ENCODE measurements around the gene LRRC49.

DNA sequence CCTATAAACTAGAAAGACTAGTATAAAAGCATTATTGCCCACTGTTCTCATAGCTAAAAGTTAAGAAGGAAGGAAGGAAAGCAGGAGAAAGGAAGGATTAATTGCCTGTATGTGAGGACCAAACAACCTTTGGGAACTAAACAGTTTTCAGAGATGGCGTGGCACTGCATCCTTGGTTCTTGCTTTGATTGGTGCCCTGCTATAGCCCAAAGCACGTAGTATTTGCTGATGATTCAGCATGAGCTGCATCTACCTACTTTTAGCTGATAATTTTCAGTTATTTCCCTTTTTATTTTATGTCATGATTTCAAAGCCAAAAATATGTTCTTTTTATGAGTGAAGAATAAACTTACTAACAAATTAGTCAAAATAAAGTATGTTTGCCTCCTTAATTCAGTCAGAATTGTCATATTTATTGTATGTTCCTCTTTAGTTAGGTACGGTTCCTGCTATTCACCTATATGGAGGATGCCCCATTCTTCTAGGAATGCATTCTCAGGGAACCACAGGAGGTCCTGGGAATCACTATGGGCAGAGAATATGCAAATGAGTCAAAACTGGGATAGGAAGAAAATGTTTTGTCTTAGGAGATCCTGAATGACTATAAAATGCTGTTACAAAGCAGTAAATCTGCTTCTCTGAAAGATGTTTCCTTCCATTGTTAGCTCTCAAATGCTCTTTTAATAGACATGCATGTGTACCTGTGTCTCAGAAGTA lies 157.2 kb downstream of the LRRC49 start:
- TF ChIP-seq, protein P1, sequence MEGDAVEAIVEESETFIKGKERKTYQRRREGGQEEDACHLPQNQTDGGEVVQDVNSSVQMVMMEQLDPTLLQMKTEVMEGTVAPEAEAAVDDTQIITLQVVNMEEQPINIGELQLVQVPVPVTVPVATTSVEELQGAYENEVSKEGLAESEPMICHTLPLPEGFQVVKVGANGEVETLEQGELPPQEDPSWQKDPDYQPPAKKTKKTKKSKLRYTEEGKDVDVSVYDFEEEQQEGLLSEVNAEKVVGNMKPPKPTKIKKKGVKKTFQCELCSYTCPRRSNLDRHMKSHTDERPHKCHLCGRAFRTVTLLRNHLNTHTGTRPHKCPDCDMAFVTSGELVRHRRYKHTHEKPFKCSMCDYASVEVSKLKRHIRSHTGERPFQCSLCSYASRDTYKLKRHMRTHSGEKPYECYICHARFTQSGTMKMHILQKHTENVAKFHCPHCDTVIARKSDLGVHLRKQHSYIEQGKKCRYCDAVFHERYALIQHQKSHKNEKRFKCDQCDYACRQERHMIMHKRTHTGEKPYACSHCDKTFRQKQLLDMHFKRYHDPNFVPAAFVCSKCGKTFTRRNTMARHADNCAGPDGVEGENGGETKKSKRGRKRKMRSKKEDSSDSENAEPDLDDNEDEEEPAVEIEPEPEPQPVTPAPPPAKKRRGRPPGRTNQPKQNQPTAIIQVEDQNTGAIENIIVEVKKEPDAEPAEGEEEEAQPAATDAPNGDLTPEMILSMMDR (CRISPR knock-in tag; IDR thresholded peaks at IDR 0.05), result no peak
- TF ChIP-seq MEIS2 (CRISPR knock-in tag; IDR thresholded peaks at IDR 0.05) (no peak), POLR2AphosphoS5 (IDR thresholded peaks at IDR 0.05; ENCODE audit: low read depth, low read length) (no peak), TCF7 (IDR thresholded peaks at IDR 0.05; ENCODE audit: low read depth) (no peak), ZNF317 (CRISPR knock-in tag; IDR thresholded peaks at IDR 0.05) (no peak), ZNF292 (CRISPR knock-in tag; IDR thresholded peaks at IDR 0.05; ENCODE audit: borderline replicate concordance, low read depth) (no peak), ARNTL (CRISPR knock-in tag; IDR thresholded peaks at IDR 0.05) (no peak), HNRNPUL1 (IDR thresholded peaks at IDR 0.05; ENCODE audit: low read depth, low read length) (no peak), ZFX (CRISPR knock-in tag; IDR thresholded peaks at IDR 0.05; ENCODE audit: low read depth) (no peak), ZNF780A (CRISPR knock-in tag; IDR thresholded peaks at IDR 0.05) (no peak), TGIF2 (CRISPR knock-in tag; IDR thresholded peaks at IDR 0.05) (no peak)

Measured in HepG2 (cell line).